ENCODE data around the gene TCFL5.

- TF ChIP-seq POLR2AphosphoS5 (IDR thresholded peaks at IDR 0.05) (no peak), EP300 (IDR thresholded peaks at IDR 0.05) (no peak), POLR2A (IDR thresholded peaks at IDR 0.05) (no peak)
Measured at GRCh38 chr20:62801284-62802010, 60.2 kb downstream of the TCFL5 start.
